Small intestine (tissue), 7 donors: ENCODE measurements around the gene ZNF24. TPM values are rescaled to one million over a fixed set of nuclear protein-coding genes. Genes with fewer than 3 reads are reported as not detected.

Source experiments
- DNase-seq, 2 donors: peaks; one replicate each; pipeline versions ENCODE4 v3.0.0 to v3.0.0-alpha.2; 2013
- FAIRE-seq: peaks from 2 replicates; lab custom pipeline; 2012; peaks lifted over from hg19 to GRCh38; lab: Jason Lieb, UNC
- H3K27ac ChIP-seq, 3 donors: one replicate each; pipeline ENCODE4 v1.5.1; 2013; ENCODE audit warnings: low read length in 2 of 3, mild to moderate bottlenecking in 2 of 3, control low read depth in 1 of 3, inconsistent platforms in 1 of 3, low read depth in 1 of 3, moderate library complexity in 1 of 3
- H3K27me3 ChIP-seq, 3 donors: one replicate each; pipeline ENCODE4 v1.6.1; 2013; ENCODE audit warnings: low read length in 3 of 3, inconsistent platforms in 1 of 3; ENCODE audit not compliant: control insufficient read depth in 3 of 3, insufficient read depth in 3 of 3
- H3K36me3 ChIP-seq, 3 donors: one replicate each; pipeline ENCODE4 v1.6.1; 2013; ENCODE audit warnings: low read length in 3 of 3, inconsistent platforms in 1 of 3, low read depth in 1 of 3, mild to moderate bottlenecking in 1 of 3, moderate library complexity in 1 of 3; ENCODE audit not compliant: control insufficient read depth in 3 of 3, insufficient read depth in 2 of 3
- H3K4me1 ChIP-seq, 3 donors: one replicate each; pipeline ENCODE4 v1.6.1; 2013; ENCODE audit warnings: low read length in 2 of 3, inconsistent platforms in 1 of 3, low read depth in 1 of 3, mild to moderate bottlenecking in 1 of 3, moderate library complexity in 1 of 3; ENCODE audit not compliant: control insufficient read depth in 3 of 3, insufficient read depth in 2 of 3
- H3K4me3 ChIP-seq, 3 donors: one replicate each; pipeline ENCODE4 v1.5.1; 2013; ENCODE audit warnings: low read length in 3 of 3, control low read depth in 1 of 3, inconsistent platforms in 1 of 3, low read depth in 1 of 3, mild to moderate bottlenecking in 1 of 3, moderate library complexity in 1 of 3
- H3K9me3 ChIP-seq, 2 donors: one replicate each; pipeline ENCODE4 v1.6.1; 2013; ENCODE audit warnings: low read depth in 1 of 2, low read length in 1 of 2; ENCODE audit not compliant: control insufficient read depth in 2 of 2, insufficient read depth in 1 of 2
- WGBS, 3 donors: extraction: QIAGEN DNeasy Blood & Tissue Kit; methylation state at CpG; one replicate each; pipeline ENCODE4 v1.1.7; 2013; 5-methylcytosine and 5-hydroxymethylcytosine counted together
- polyA plus RNA-seq, 4 donors: library from polyadenylated mRNA; stranded (reverse) in 3 of 4; unstranded in 1 of 4; fragments of 200-250 nt in 3 of 4; fragments of 120-200 nt in 1 of 4; gene quantifications; one replicate each; pipeline versions ENCODE4 v1.2.1 to v1.2.3, GENCODE V29; 2013
- donor health status: healthy with polysubstance abuse.
- donor health status: control.
- donor health status: control.
- donor health status: Bipolar disorder and iron deficiency.
- donor health status: healthy.

ZNF24 gene
- polyA plus RNA-seq, 4 donors = 13.5 to 47.8 (median 14.3) TPM

- 97 to 100% (median 99%) methylated on average over 2 of the region's 2 CpGs for WGBS, 3 donors
- peaks cover 0 to 3% (median 2%) of the 10 kb centered on the region in 3 donors for H3K4me1 ChIP-seq
- no peak for DNase-seq
- H3K36me3 ChIP-seq = peaks cover 4 to 15% (median 5%) of the 10 kb centered on the region in 3 donors
- FAIRE-seq = no peak
- peaks cover 0 to 15% of the 10 kb centered on the region in 2 donors for H3K9me3 ChIP-seq
- H3K4me3 ChIP-seq = no peak overlapping the region
- no peaks in the 10 kb centered on the region for H3K27me3 ChIP-seq
- no peak overlapping the region for H3K27ac ChIP-seq
Measured at GRCh38 chr18:35296060-35296459, 48.2 kb downstream of the ZNF24 start.

GRCh38 chr18:35291166-35291565 lies 53.1 kb downstream of the ZNF24 start:
- H3K27ac ChIP-seq = peak overlapping the region in 1 of 3 donors; percentile 27
- FAIRE-seq (no peak), DNase-seq (no peak)
- no peaks in the 10 kb centered on the region for H3K27me3 ChIP-seq
- H3K4me3 ChIP-seq = peak overlapping the region in 1 of 3 donors; percentile 77
- no peaks in the 10 kb centered on the region for H3K9me3 ChIP-seq
- 82 to 91% (median 86%) methylated on average over 2 of the region's 2 CpGs for WGBS, 3 donors
- H3K36me3 ChIP-seq = peaks cover 0 to 4% (median 2%) of the 10 kb centered on the region in 3 donors
- H3K4me1 ChIP-seq = peaks cover 0 to 9% (median 2%) of the 10 kb centered on the region in 3 donors

DNA sequence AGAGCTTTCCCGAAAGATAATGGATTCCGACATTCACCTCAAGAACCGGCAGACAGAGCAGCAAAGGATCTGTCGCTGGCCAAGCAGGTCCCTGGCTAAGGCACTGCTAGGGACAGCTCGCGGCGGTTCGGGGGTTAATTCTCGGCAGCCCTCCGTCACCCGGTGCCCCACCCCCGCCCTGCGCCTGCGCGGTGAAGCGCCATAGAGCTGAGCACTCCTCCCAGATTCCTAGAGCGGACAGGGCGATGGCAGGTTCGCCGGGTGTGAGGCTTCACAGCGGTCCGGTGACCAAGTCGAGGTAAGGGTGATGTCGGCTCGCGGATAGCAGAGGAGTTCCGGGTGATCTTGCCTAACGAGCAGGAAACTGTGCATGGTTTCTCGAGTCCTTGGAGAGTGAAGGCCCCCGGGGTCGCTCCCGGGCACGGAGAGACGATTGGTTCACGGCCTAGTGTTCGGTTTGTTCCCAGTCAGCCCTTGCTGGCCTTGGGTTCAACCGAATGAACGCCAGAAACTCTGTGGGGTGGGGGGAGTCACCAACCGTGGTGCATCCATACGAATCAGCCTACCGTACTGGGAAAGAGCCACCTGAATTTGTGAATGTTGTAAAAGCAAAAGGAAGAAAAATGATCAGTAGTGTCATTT lies 54.0 kb downstream of the ZNF24 start, which contains the start of gene ZSCAN30:
ZSCAN30 (minus strand) TSS at position 136 of the 642 bp plus-strand sequence. CDS start 25,877 bp downstream, outside the sequence.
- no peaks in the 10 kb centered on the region for H3K27me3 ChIP-seq
- peak; percentile 97 to 99 for DNase-seq
- no peak for FAIRE-seq
- H3K4me1 ChIP-seq = peaks cover 0 to 9% (median 2%) of the 10 kb centered on the region in 3 donors
- H3K9me3 ChIP-seq = no peaks in the 10 kb centered on the region
- H3K36me3 ChIP-seq = peaks cover 0 to 4% (median 2%) of the 10 kb centered on the region in 3 donors
- WGBS, 3 donors = 0% methylated on average over 41 of the region's 41 CpGs
- H3K4me3 ChIP-seq = peak within 1 kb of the TSS; percentile 51 to 77 (median 69)
- H3K27ac ChIP-seq = peak within 1 kb of the TSS; percentile 25 to 84 (median 79)

DNA sequence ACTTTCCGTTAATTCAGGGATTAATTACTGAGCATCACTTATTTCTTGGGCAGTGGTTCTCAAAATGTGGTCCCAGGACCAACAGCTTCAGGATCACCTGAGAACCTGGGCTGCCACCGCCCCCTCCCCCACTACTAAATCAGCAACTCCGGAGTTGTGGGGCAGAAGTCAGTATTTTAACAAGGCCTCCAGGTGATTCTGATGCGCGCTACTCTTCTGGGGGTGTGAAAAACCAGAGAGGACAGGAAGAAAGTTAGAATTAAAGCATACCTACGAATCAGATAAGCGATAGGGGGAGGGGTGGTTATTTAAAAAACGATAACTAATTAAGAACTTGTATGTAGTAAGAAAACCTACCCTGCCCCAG lies 54.5 kb downstream of the ZNF24 start:
- peaks cover 2 to 4% (median 3%) of the 10 kb centered on the region in 3 donors for H3K36me3 ChIP-seq
- peak overlapping the region; percentile 14 to 84 (median 79) for H3K27ac ChIP-seq
- peak overlapping the region; percentile 51 to 77 (median 69) for H3K4me3 ChIP-seq
- no peak for FAIRE-seq
- WGBS, 3 donors = 0% methylated on average over 8 of the region's 8 CpGs
- DNase-seq = no peak
- peaks cover 0 to 9% (median 2%) of the 10 kb centered on the region in 3 donors for H3K4me1 ChIP-seq
- peaks cover 0 to 3% of the 10 kb centered on the region in 2 donors for H3K9me3 ChIP-seq
- no peaks in the 10 kb centered on the region for H3K27me3 ChIP-seq

GRCh38 chr18:35289293-35289692 lies 54.9 kb downstream of the ZNF24 start:
- H3K27me3 ChIP-seq = no peaks in the 10 kb centered on the region
- 10 to 18% (median 13%) methylated on average over 6 of the region's 6 CpGs for WGBS, 3 donors
- H3K36me3 ChIP-seq = peaks cover 2 to 7% (median 4%) of the 10 kb centered on the region in 3 donors
- H3K4me1 ChIP-seq = peaks cover 0 to 9% (median 2%) of the 10 kb centered on the region in 3 donors
- peaks cover 0 to 8% of the 10 kb centered on the region in 2 donors for H3K9me3 ChIP-seq
- FAIRE-seq (no peak), DNase-seq (peak in 1 of 2 donors; percentile 5)
- H3K27ac ChIP-seq = peak overlapping the region in 2 of 3 donors; percentile 79 to 84
- peak overlapping the region; percentile 51 to 77 (median 69) for H3K4me3 ChIP-seq

DNA sequence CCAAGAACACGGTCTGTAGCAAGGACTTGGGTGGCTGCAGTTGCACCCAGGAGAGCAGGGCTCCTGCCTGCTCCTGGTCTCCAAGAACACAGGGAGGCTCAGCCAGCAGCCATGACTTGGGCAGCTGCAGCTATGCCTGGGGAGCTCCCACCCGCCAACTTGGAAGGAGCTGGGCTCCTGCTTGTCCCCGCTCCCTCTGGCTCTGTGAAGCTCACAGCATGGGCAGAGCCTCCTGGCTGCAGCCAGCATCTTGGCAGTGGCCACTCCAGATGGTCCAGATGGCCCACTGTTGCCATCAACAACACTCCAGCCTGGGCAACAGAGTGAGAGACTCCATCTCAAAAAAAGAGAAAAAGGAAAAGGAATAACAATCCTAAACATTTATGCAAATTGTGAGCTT lies 59.4 kb downstream of the ZNF24 start:
- Histone ChIP-seq H3K27me3 (no peaks in the 10 kb centered on the region), H3K9me3 (peaks cover 0 to 21% of the 10 kb centered on the region in 2 donors), H3K27ac (no peak overlapping the region), H3K4me3 (no peak overlapping the region), H3K4me1 (peaks cover 0 to 2% (median 0%) of the 10 kb centered on the region in 3 donors), H3K36me3 (peaks cover 0 to 22% (median 0%) of the 10 kb centered on the region in 3 donors)
- DNase-seq (no peak), FAIRE-seq (no peak)
- 97 to 100% (median 98%) methylated on average over 3 of the region's 3 CpGs for WGBS, 3 donors

DNA sequence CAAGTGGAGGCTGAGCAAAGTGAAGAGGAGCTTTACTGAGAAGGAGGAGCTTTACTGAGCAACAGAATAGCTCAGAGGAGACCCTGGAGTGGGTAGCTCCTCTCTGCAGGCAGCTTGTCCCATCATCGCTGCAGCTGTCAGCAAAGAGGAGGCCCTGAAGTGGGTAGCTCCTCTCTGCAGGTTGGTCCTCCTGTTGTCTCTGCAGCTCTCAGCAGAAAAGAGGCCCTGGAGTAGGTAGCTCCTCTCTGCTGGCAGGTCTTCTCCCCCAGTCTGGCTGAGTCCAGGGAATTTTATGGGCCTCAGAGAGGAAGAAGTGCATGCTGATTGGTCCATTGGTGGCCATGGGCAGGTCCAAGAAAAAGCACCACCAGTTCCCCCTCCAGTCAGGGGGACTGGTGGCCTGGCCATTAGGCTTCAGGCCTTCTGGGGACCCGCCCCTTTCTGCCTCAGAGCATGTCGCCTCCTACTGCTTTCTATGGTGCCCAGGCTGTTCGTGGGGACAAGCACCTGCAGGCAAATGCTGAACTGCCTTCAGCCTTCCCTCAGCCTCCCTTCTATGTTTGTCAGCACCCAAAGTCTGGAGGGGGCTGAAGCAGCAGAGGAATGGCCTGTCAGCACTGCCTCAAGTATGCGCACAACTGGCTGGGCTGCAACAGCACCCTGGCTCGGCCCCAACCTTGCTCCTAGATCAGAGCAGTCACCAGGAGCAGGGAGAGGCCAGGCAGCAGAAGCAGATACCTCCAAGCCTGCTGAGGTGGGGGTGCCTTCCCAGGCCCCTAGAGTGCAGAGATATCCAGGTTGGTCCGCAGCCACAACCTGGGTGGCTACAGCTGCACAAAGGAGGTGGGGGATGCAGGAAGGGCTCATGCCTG lies 60.1 kb downstream of the ZNF24 start:
- WGBS, 3 donors = 91 to 98% (median 94%) methylated on average over 7 of the region's 7 CpGs
- peaks cover 0 to 25% of the 10 kb centered on the region in 2 donors for H3K9me3 ChIP-seq
- no peak overlapping the region for H3K4me3 ChIP-seq
- no peak for FAIRE-seq
- H3K36me3 ChIP-seq = peaks cover 0 to 22% (median 0%) of the 10 kb centered on the region in 3 donors
- no peak overlapping the region for H3K27ac ChIP-seq
- no peaks in the 10 kb centered on the region for H3K27me3 ChIP-seq
- peaks cover 0 to 2% (median 0%) of the 10 kb centered on the region in 3 donors for H3K4me1 ChIP-seq
- no peak for DNase-seq

DNA sequence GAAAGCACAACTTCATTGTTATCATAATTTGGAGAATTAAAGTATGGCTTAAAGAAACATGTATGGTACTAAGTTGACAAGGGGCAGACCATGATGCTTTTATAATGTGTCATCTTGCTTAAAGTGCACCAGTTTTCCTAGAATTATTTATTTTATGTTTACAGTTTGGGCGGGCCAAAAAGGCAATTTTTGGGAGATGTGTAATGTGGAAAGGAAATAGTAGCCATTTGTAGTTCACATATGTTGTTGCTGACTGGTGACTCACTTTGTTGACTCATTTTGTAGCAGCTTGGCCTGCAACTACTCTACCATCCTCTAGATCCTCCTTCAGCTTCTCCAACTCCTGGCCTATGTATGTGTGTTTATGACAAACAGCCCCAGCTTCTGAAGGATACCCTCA lies 61.9 kb downstream of the ZNF24 start:
- peaks cover 0 to 27% of the 10 kb centered on the region in 2 donors for H3K9me3 ChIP-seq
- peaks cover 0 to 22% (median 0%) of the 10 kb centered on the region in 3 donors for H3K36me3 ChIP-seq
- no peaks in the 10 kb centered on the region for H3K4me1 ChIP-seq
- no peaks in the 10 kb centered on the region for H3K27me3 ChIP-seq
- no peak overlapping the region for H3K27ac ChIP-seq
- no peak for DNase-seq
- 79 to 100% (median 91%) methylated on average over 1 of the region's 1 CpG for WGBS, 3 donors
- no peak overlapping the region for H3K4me3 ChIP-seq
- no peak for FAIRE-seq
